H1 (cell line): Measurements from ENCODE around the gene GCHFR. TPM values are rescaled to one million over a fixed set of nuclear protein-coding genes. Genes with fewer than 3 reads are reported as not detected.

Experiments used
- CTCF ChIA-PET: fragments of 300-600 bp; sonication (Branson Sonifier 250); formaldehyde crosslinking; loops from one replicate; lab custom pipeline; 2021; ENCODE audit not compliant: partially characterized antibody; lab: Charles Lee
- POLR2A ChIA-PET: fragments of 300-600 bp; sonication (Branson Sonifier 250); formaldehyde crosslinking; loops from one replicate; lab custom pipeline; 2021; ENCODE audit warnings: inconsistent platforms; ENCODE audit not compliant: partially characterized antibody; lab: Charles Lee
- DNase-seq, 2 experiments: peaks; one replicate each; pipeline versions ENCODE4 v3.0.0 to v3.0.0-alpha.2; 2010 to 2022; ENCODE audit warnings: low spot score in 2 of 2, low read depth in 1 of 2, mixed read lengths in 1 of 2
- FAIRE-seq: peaks from 2 replicates; lab custom pipeline; 2011; peaks lifted over from hg19 to GRCh38; lab: Jason Lieb, UNC
- H2AFZ ChIP-seq: 2 replicates; pipeline ENCODE4 v1.8.1; 2012; ENCODE audit warnings: low read length, inconsistent platforms
- H2AK5ac ChIP-seq: 2 replicates; pipeline ENCODE4 v1.6.1; 2013; ENCODE audit warnings: low read depth, low read length
- H2BK120ac ChIP-seq: replicated peaks from 2 replicates; pipeline ENCODE3; 2013; ENCODE audit warnings: low read depth, low read length, inconsistent platforms
- H2BK12ac ChIP-seq: 2 replicates; pipeline ENCODE4 v1.6.1; 2013; ENCODE audit warnings: low read depth, low read length
- H2BK15ac ChIP-seq: 2 replicates; pipeline ENCODE4 v1.6.1; 2013; ENCODE audit warnings: low read length
- H2BK20ac ChIP-seq: 2 replicates; pipeline ENCODE4 v1.6.1; 2013; ENCODE audit warnings: low read length
- H2BK5ac ChIP-seq: 2 replicates; pipeline ENCODE4 v1.6.1; 2013; ENCODE audit warnings: low read depth, low read length
- H3K14ac ChIP-seq: 2 replicates; pipeline ENCODE4 v1.6.1; 2013; ENCODE audit warnings: inconsistent platforms; ENCODE audit not compliant: insufficient read length
- H3K18ac ChIP-seq: 2 replicates; pipeline ENCODE4 v1.6.1; 2013; ENCODE audit warnings: low read length; ENCODE audit errors: extremely low read depth
- H3K23ac ChIP-seq: 2 replicates; pipeline ENCODE4 v1.6.1; 2013; ENCODE audit warnings: inconsistent platforms; ENCODE audit not compliant: insufficient read length
- H3K23me2 ChIP-seq: 2 replicates; pipeline ENCODE4 v1.6.1; 2013; ENCODE audit warnings: low read depth, low read length
- H3K27ac ChIP-seq: 2 replicates; pipeline ENCODE4 v1.6.1; 2011; ENCODE audit warnings: low read depth, low read length, inconsistent platforms
- H3K27me3 ChIP-seq, 4 experiments: replicated peaks in 1 of 4; 1 replicate in 1 of 4; 2 replicates in 3 of 4; pipeline versions ENCODE4 v1.6.1 to v1.8.1; 2011 to 2013; ENCODE audit warnings: low read length in 3 of 4, mild to moderate bottlenecking in 3 of 4, inconsistent platforms in 2 of 4, mixed read lengths in 2 of 4, moderate library complexity in 1 of 4; ENCODE audit not compliant: control insufficient read depth in 3 of 4, insufficient read depth in 3 of 4; ENCODE audit errors: extremely low read depth in 1 of 4
- H3K36me3 ChIP-seq, 4 experiments: 2 replicates each; pipeline versions ENCODE4 v1.6.1 to v1.8.1; 2011 to 2013; ENCODE audit warnings: mild to moderate bottlenecking in 4 of 4, low read length in 3 of 4, moderate library complexity in 2 of 4, control low read depth in 1 of 4, inconsistent platforms in 1 of 4; ENCODE audit not compliant: insufficient read depth in 4 of 4, control insufficient read depth in 2 of 4
- H3K4ac ChIP-seq: replicated peaks from 2 replicates; pipeline ENCODE3; 2013; ENCODE audit warnings: low read length, low read depth, mixed read lengths, inconsistent platforms; ENCODE audit not compliant: insufficient read length
- H3K4me1 ChIP-seq, 4 experiments: replicated peaks in 1 of 4; 1 replicate in 1 of 4; 2 replicates in 3 of 4; pipeline versions ENCODE4 v1.6.1 to v1.8.1; 2011 to 2013; ENCODE audit warnings: low read length in 3 of 4, inconsistent platforms in 2 of 4, mixed read lengths in 1 of 4; ENCODE audit not compliant: insufficient read depth in 4 of 4, control insufficient read depth in 3 of 4
- H3K4me2 ChIP-seq, 2 experiments: 2 replicates each; pipeline versions ENCODE4 v1.6.1 to v1.8.1; 2011 to 2013; ENCODE audit warnings: low read depth in 2 of 2, low read length in 2 of 2, control low read depth in 1 of 2, inconsistent platforms in 1 of 2, mild to moderate bottlenecking in 1 of 2; ENCODE audit not compliant: insufficient read depth in 1 of 2
- H3K4me3 ChIP-seq, 4 experiments: fragments of 200-600, 300-600 bp in 1 of 4; sonication (generic), shearing (Covaris generic), sonication (Bioruptor Twin) in 1 of 4; 2 replicates each; pipeline versions ENCODE4 v1.5.1 to v1.8.1; 2011 to 2016; ENCODE audit warnings: low read length in 4 of 4, low read depth in 3 of 4, control low read depth in 2 of 4, inconsistent platforms in 2 of 4, mild to moderate bottlenecking in 2 of 4, mixed read lengths in 1 of 4, moderate library complexity in 1 of 4; ENCODE audit not compliant: insufficient read depth in 2 of 4; ENCODE audit errors: extremely low read depth in 1 of 4
- H3K56ac ChIP-seq: replicated peaks from 2 replicates; pipeline ENCODE3; 2013; ENCODE audit warnings: low read depth, mild to moderate bottlenecking, mixed read lengths, low read length, inconsistent platforms; ENCODE audit not compliant: insufficient read length
- H3K79me1 ChIP-seq: 2 replicates; pipeline ENCODE4 v1.6.1; 2013; ENCODE audit warnings: low read depth, low read length, control low read depth
- H3K79me2 ChIP-seq, 2 experiments: 2 replicates each; pipeline versions ENCODE4 v1.6.1 to v1.8.1; 2012 to 2013; ENCODE audit warnings: low read length in 2 of 2, mild to moderate bottlenecking in 2 of 2, inconsistent platforms in 1 of 2; ENCODE audit not compliant: insufficient read depth in 2 of 2, control insufficient read depth in 1 of 2
- H3K9ac ChIP-seq, 4 experiments: replicated peaks in 1 of 4; 1 replicate in 1 of 4; 2 replicates in 3 of 4; pipeline versions ENCODE4 v1.6.1 to v1.8.1; 2011 to 2013; ENCODE audit warnings: low read depth in 3 of 4, low read length in 3 of 4, control low read depth in 2 of 4, mild to moderate bottlenecking in 2 of 4, moderate library complexity in 2 of 4, inconsistent platforms in 1 of 4; ENCODE audit errors: extremely low read depth in 1 of 4
- H3K9me3 ChIP-seq, 2 experiments: 2 replicates each; pipeline versions ENCODE4 v1.6.1 to v1.8.1; 2012 to 2013; ENCODE audit warnings: mild to moderate bottlenecking in 2 of 2, moderate library complexity in 2 of 2, control low read depth in 1 of 2, inconsistent platforms in 1 of 2, low read depth in 1 of 2, low read length in 1 of 2, mixed read lengths in 1 of 2; ENCODE audit not compliant: insufficient read depth in 2 of 2
- H4K20me1 ChIP-seq, 2 experiments: replicated peaks in 1 of 2; 2 replicates each; pipeline versions ENCODE3 to v1.8.1; 2011 to 2013; ENCODE audit warnings: inconsistent platforms in 2 of 2, low read length in 2 of 2, mild to moderate bottlenecking in 1 of 2; ENCODE audit not compliant: insufficient read depth in 2 of 2, control insufficient read depth in 1 of 2
- H4K5ac ChIP-seq: 2 replicates; pipeline ENCODE4 v1.6.1; 2013; ENCODE audit warnings: low read length, low read depth, mixed read lengths, inconsistent platforms; ENCODE audit not compliant: insufficient read length
- H4K8ac ChIP-seq: 2 replicates; pipeline ENCODE4 v1.8.0; 2013; ENCODE audit warnings: mild to moderate bottlenecking, moderate library complexity, low read length, inconsistent platforms; ENCODE audit not compliant: insufficient read depth; ENCODE audit errors: extremely low read depth
- H4K91ac ChIP-seq: replicated peaks from 2 replicates; pipeline ENCODE3; 2013; ENCODE audit warnings: low read length, mixed read lengths, inconsistent platforms; ENCODE audit not compliant: insufficient read length
- BACH1 ChIP-seq: IDR thresholded peaks from 2 replicates; pipeline ENCODE4 v1.6.1; 2012; ENCODE audit warnings: low read length, improper control_type of control experiment
- CBX8 ChIP-seq: fragments of 300-800, 300-1000 bp; sonication (generic); IDR thresholded peaks from 2 replicates; pipeline ENCODE4 v1.7.1; 2016; ENCODE audit warnings: low read depth, low read length, borderline replicate concordance
- EGR1 ChIP-seq: IDR thresholded peaks from 2 replicates; pipeline ENCODE4 v1.6.1; 2011; ENCODE audit warnings: low read depth, low read length, borderline replicate concordance
- FOSL1 ChIP-seq: IDR thresholded peaks from 2 replicates; pipeline ENCODE4 v1.6.1; 2011; ENCODE audit warnings: mild to moderate bottlenecking, low read depth, low read length, moderate library complexity; ENCODE audit not compliant: insufficient read depth
- GABPA ChIP-seq: IDR thresholded peaks from 2 replicates; pipeline ENCODE4 v1.6.1; 2011; ENCODE audit warnings: mild to moderate bottlenecking, low read length, moderate library complexity, borderline replicate concordance; ENCODE audit not compliant: insufficient read depth
- HDAC6 ChIP-seq: IDR thresholded peaks from one replicate; pipeline ENCODE4 v1.7.1; 2012; ENCODE audit warnings: low read depth, mild to moderate bottlenecking, inconsistent platforms, low read length, moderate library complexity
- KDM5A ChIP-seq: fragments of 200-600 bp; IDR thresholded peaks from 2 replicates; pipeline ENCODE4 v1.7.1; 2012; ENCODE audit warnings: mild to moderate bottlenecking, low read length, inconsistent platforms, mixed read lengths
- POLR2AphosphoS5 ChIP-seq: IDR thresholded peaks from 2 replicates; pipeline ENCODE4 v1.6.1; 2011; ENCODE audit warnings: low read depth, low read length
- POU5F1 ChIP-seq: IDR thresholded peaks from 2 replicates; pipeline ENCODE4 v1.6.1; 2011; ENCODE audit warnings: low read depth, mild to moderate bottlenecking, low read length, moderate library complexity
- RAD21 ChIP-seq, 2 experiments: IDR thresholded peaks in 1 of 2; conservative IDR thresholded peaks in 1 of 2; 2 replicates each; pipeline ENCODE4 v1.6.1; 2011; ENCODE audit warnings: low read depth in 2 of 2, low read length in 2 of 2, improper control_type of control experiment in 1 of 2, inconsistent platforms in 1 of 2, mild to moderate bottlenecking in 1 of 2, moderate library complexity in 1 of 2
- RXRA ChIP-seq: IDR thresholded peaks from 2 replicates; pipeline ENCODE4 v1.6.1; 2011; ENCODE audit warnings: low read depth, mild to moderate bottlenecking, low read length, moderate library complexity; ENCODE audit not compliant: insufficient read depth
- SP1 ChIP-seq: IDR thresholded peaks from 2 replicates; pipeline ENCODE4 v1.6.1; 2011; ENCODE audit warnings: low read depth, low read length
- SP4 ChIP-seq: IDR thresholded peaks from 2 replicates; pipeline ENCODE4 v1.6.1; 2012; ENCODE audit warnings: low read length, inconsistent platforms
- TAF7 ChIP-seq: optimal IDR thresholded peaks from 2 replicates; pipeline ENCODE3; 2011; ENCODE audit warnings: low read depth, mild to moderate bottlenecking, inconsistent platforms, low read length, moderate library complexity, borderline replicate concordance
- TCF12 ChIP-seq: IDR thresholded peaks from 2 replicates; pipeline ENCODE4 v1.6.1; 2011; ENCODE audit warnings: low read depth, mild to moderate bottlenecking, low read length
- WGBS, 2 experiments: shearing (Covaris generic) in 1 of 2; methylation state at CpG; one replicate each; pipeline versions ENCODE4 v1.1.6 to v1.1.7; 2013 to 2015; ENCODE audit warnings: low lambda C conversion rate in 2 of 2, mixed read lengths in 2 of 2, inconsistent platforms in 1 of 2, low coverage in 1 of 2, missing lambda C conversion rate in 1 of 2; ENCODE audit not compliant: insufficient replicate concordance in 2 of 2, insufficient coverage in 1 of 2, insufficient read length in 1 of 2; ENCODE audit errors: extremely low coverage in 1 of 2, missing lambda C conversion rate in 1 of 2; 5-methylcytosine and 5-hydroxymethylcytosine counted together
- polyA plus RNA-seq, 7 experiments: library from polyadenylated mRNA; depleted of rRNA in 3 of 7; stranded (reverse) in 5 of 7; unstranded in 2 of 7; fragments of >200 nt in 5 of 7; fragments of 200-250 nt in 2 of 7; gene quantifications; 1 replicate in 5 of 7; 2 replicates in 1 of 7; 4 replicates in 1 of 7; pipeline versions ENCODE4 v1.2.1 to v1.2.3, GENCODE V29; 2011 to 2013; ENCODE audit warnings: missing spikeins in 2 of 7, mixed read lengths in 2 of 7
- total RNA-seq: library from RNA; stranded (reverse); fragmentation: NEBNext Ultra II Directional; extraction: Animal tissue kit (Norgen Biotek cat#: 25700); gene quantifications from 2 replicates; pipeline ENCODE4 v1.2.1, GENCODE V29; 2021

Gene GCHFR
- total and polyA plus RNA-seq, 2 of the 8 experiments (the other 6 are each of a cell fraction or from before 2014, with no cell fraction given) = 25.9 to 81.5 TPM

DNA sequence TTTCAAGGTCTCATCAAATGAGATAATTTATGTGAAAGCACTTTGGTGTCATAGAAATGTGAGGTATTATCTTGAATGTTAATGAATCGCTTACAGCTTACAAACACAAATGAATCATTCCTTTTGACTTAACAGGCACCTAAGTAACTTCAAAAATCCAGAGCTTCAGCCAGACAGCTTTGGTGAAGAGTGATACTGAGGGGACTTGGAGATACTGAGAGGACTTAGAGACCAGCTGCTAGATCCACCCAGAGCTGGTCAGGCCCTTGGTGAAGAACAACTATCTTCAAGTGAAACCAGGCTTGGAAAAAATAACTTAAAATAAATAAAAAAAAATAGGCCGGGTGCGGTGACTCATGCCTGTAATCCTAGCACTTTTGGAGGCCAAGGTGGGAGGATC lies 26.9 kb downstream of the GCHFR start:
- Histone ChIP-seq H4K20me1 (peaks cover 2 to 7% of the 10 kb centered on the region in 2 experiments), H4K8ac (no peak overlapping the region), H2AK5ac (no peak overlapping the region), H3K56ac (no peak overlapping the region), H3K23ac (no peak overlapping the region), H3K27ac (no peak overlapping the region), H3K36me3 (no peaks in the 10 kb centered on the region; a peak in 1 of 8 replicates), H3K23me2 (no peaks in the 10 kb centered on the region; the same call in 1 of the 2 replicates), H4K91ac (no peak overlapping the region), H3K4me2 (no peak overlapping the region), H4K5ac (no peak overlapping the region), H3K9ac (no peak overlapping the region), H2BK20ac (no peak overlapping the region), H3K4me1 (peaks cover 15 to 30% (median 18%) of the 10 kb centered on the region in 4 experiments), H3K14ac (no peak overlapping the region), H3K4ac (no peak overlapping the region), H2AFZ (no peak overlapping the region), H2BK12ac (no peak overlapping the region), H3K79me1 (peaks cover 4% of the 10 kb centered on the region), H3K79me2 (peaks cover 0 to 16% of the 10 kb centered on the region in 2 experiments; a peak in 3 of 4 replicates), H3K18ac (no peak overlapping the region), H3K27me3 (no peaks in the 10 kb centered on the region), H3K9me3 (no peaks in the 10 kb centered on the region), H2BK120ac (no peak overlapping the region), H2BK5ac (no peak overlapping the region), H3K4me3 (no peak overlapping the region), H2BK15ac (no peak overlapping the region)
- CTCF ChIA-PET = interaction anchor here (1.0 to 7.4 kb wide), 5 partner anchors 12 to 104 kb away, joined by 3 to 73 read pairs (median 7); partner anchors contain the start of gene VPS18
- DNase-seq (no peak), FAIRE-seq (no peak)
- WGBS, 2 experiments = 90% methylated on average over 3 of the region's 3 CpGs; no CpG with 5 or more reads in 1 of the 2 experiments
- POLR2A ChIA-PET = no interaction called here
- TF ChIP-seq SP4 (no peak), CBX8 (no peak), FOSL1 (no peak), TCF12 (no peak), RXRA (no peak), TAF7 (no peak), EGR1 (no peak), KDM5A (no peak), RAD21 (IDR thresholded peaks at IDR 0.05 in 1 of 2, conservative IDR thresholded peaks at IDR 0.05 in 1 of 2; ENCODE audit: low read depth in 2 of 2, low read length in 2 of 2) (no peak), GABPA (no peak), POLR2AphosphoS5 (no peak), BACH1 (no peak), POU5F1 (no peak), HDAC6 (no peak), SP1 (no peak)
